Pancreas (tissue), 10 donors: ENCODE measurements around the gene RUNDC1. TPM values are rescaled to one million over a fixed set of nuclear protein-coding genes. Genes with fewer than 3 reads are reported as not detected.

Source experiments
- ATAC-seq, 4 donors: fragments of 200-7000 bp; cut with Tn5 transposase; one replicate each; pipeline versions ENCODE4 v1.8.0 to v1.9.1; 2020; ENCODE audit warnings: mild to moderate bottlenecking in 4 of 4, moderate library complexity in 4 of 4
- DNase-seq, 6 donors: peaks; one replicate each; pipeline ENCODE4 v3.0.0-alpha.2; 2020
- FAIRE-seq: peaks from 2 replicates; lab custom pipeline; 2012; peaks lifted over from hg19 to GRCh38; lab: Jason Lieb, UNC
- H3K27ac ChIP-seq, 4 donors: fragments of 200-600 bp; sonication (generic); 1 replicate in 3 of 4; 2 replicates in 1 of 4; pipeline versions ENCODE4 v1.5.0 to v1.8.0; 2020
- H3K27me3 ChIP-seq, 4 donors: fragments of 200-600 bp; one replicate each; pipeline ENCODE4 v1.8.0; 2021
- H3K36me3 ChIP-seq, 3 donors: fragments of 200-600 bp; sonication (generic) in 1 of 3; one replicate each; pipeline versions ENCODE4 v1.5.0 to v1.8.0; 2020 to 2021
- H3K4me1 ChIP-seq, 3 donors: fragments of 200-600 bp; one replicate each; pipeline ENCODE4 v1.8.0; 2021
- H3K4me3 ChIP-seq, 4 donors: fragments of 200-600 bp; sonication (generic) in 2 of 4; one replicate each; pipeline versions ENCODE4 v1.5.0 to v1.8.0; 2020 to 2021
- H3K9me3 ChIP-seq, 4 donors: fragments of 200-600 bp; one replicate each; pipeline ENCODE4 v1.8.0; 2021
- CTCF ChIP-seq, 4 donors: fragments of 200-600 bp; sonication (generic) in 3 of 4; IDR thresholded peaks; one replicate each; pipeline versions ENCODE4 v1.5.0 to v1.8.0; 2021; ENCODE audit warnings: antibody characterized with exemption in 4 of 4
- WGBS, 2 donors: extraction: QIAGEN DNeasy Blood & Tissue Kit; methylation state at CpG; one replicate each; pipeline ENCODE4 v1.1.7; 2013; 5-methylcytosine and 5-hydroxymethylcytosine counted together
- intact Hi-C, 3 donors: fragments of 100-400 bp; cut with DNase I; formaldehyde crosslinking; loops; one replicate each; pipeline versions ENCODE4 v1.11.1 to v1.14.2; 2022
- polyA plus RNA-seq, 2 donors: library from polyadenylated mRNA; stranded (reverse); fragments of 200-250 nt; gene quantifications; one replicate each; pipeline ENCODE4 v1.2.3, GENCODE V29; 2013
- total RNA-seq, 6 donors: library from RNA; stranded (reverse); fragmentation: NEBNext Ultra II Directional in 4 of 6; extraction: Animal tissue kit (Norgen Biotek cat#: 25700) in 4 of 6; gene quantifications; one replicate each; pipeline versions ENCODE4 v1.2.1 to v1.2.4, GENCODE V29; 2021 to 2023
- donor health status: healthy with polysubstance abuse.
- donor health status: DM: no; HTN: no; CAD: no; lungs with moderate emphysema.
- donor health status: DM: no; HTN: no; CAD: no.
- donor health status: control.
- donor health status: control.
- donor health status: Bipolar disorder and iron deficiency.
- donor health status: DM: yes; HTN: yes; CAD: no.
- donor health status: DM: no; HTN: no; CAD: no.
- donor health status: DM: no; HTN: no; CAD: no.
- donor health status: DM: yes; HTN: yes; CAD: no.

Gene RUNDC1
- total and polyA plus RNA-seq, 8 donors, result 6.3 to 12.1 (median 8.7) TPM

GRCh38 chr17:43006639-43007551 lies 26.5 kb downstream of the RUNDC1 start, which contains the start of gene IFI35:
TSS of gene IFI35 (plus strand) at chr17:43006784. CDS start at chr17:43006948, 164 bp downstream.
- intact Hi-C loops, result loop anchor here in 1 of 3 donors (10.0 kb wide), 1 partner anchor 208 kb away; the partner anchor contains the start of gene TMEM106A
- Histone ChIP-seq H3K36me3 (peaks cover 0 to 15% (median 14%) of the 10 kb centered on the region in 3 donors), H3K4me1 (peaks cover 0 to 9% (median 0%) of the 10 kb centered on the region in 3 donors), H3K27me3 (no peaks in the 10 kb centered on the region), H3K4me3 (peak within 1 kb of the TSS; percentile 47 to 71 (median 58)), H3K27ac (peak within 1 kb of the TSS; percentile 83 to 96 (median 92)), H3K9me3 (no peaks in the 10 kb centered on the region)
- FAIRE-seq, result no peak
- peak; percentile 79 to 92 (median 84) for DNase-seq
- peak in 2 of 4 donors; percentile 11 to 13 for TF ChIP-seq CTCF (IDR thresholded peaks at IDR 0.05)
- WGBS, 2 donors, result 21% methylated on average over 18 of the region's 18 CpGs
- ATAC-seq, result peak; percentile 88 to 97 (median 94)

- DNase-seq (peak in 2 of 6 donors; percentile 34 to 41), FAIRE-seq (no peak)
These were observed 30.4 kb downstream of the RUNDC1 start for GRCh38 chr17:43010667-43011308.

DNA sequence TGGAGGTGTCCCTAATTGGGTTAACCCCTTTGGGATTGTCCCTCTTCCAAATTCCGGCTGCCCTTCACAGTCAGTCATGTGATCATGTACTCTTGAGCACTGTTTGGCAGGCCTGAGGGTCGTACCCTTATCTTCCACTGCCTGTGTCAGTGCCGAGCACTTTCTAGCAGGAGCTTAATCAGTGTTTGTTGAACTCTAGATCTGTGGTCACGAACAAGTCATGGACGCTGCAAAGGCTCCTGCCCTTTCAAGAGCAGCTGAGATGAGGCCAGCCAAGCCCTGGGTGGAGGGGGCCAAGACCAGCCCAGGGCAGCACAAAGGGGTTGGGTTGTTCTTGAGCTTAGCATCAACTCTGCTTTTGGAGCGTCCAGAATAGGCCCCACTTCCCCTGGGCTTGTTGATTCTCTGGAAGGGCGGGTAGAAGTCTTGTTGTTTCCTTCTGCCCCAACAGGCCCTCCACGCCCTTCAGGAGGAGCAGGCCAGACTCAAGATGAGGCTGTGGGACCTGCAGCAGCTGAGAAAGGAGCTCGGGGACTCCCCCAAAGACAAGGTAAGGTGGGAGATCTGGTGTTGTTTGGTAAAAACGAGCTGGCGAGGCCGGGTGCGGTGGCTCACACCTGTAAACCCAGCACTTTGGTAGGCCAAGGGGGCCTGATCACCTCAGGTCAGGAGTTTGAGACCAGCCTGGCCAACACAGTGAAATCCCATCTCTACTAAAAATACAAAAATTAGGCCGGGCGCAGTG lies 31.5 kb downstream of the RUNDC1 start:
- ATAC-seq, result no peak
- TF ChIP-seq CTCF (IDR thresholded peaks at IDR 0.05), result no peak
- WGBS, 2 donors, result 67 to 71% methylated on average over 15 of the region's 15 CpGs
- H3K27ac ChIP-seq, result peak overlapping the region in 1 of 4 donors; percentile 63
- no peak overlapping the region for H3K4me3 ChIP-seq
- H3K27me3 ChIP-seq, result no peaks in the 10 kb centered on the region
- no peak for DNase-seq
- H3K9me3 ChIP-seq, result no peaks in the 10 kb centered on the region
- H3K4me1 ChIP-seq, result peaks cover 0 to 6% (median 0%) of the 10 kb centered on the region in 3 donors
- no peak for FAIRE-seq
- intact Hi-C loops, result no loop called here
- no peaks in the 10 kb centered on the region for H3K36me3 ChIP-seq

More at GRCh38 chr17:43010667-43011308, 30.4 kb downstream of the RUNDC1 start:
- ATAC-seq, result peak in 3 of 4 donors; percentile 17 to 26 (median 25)
- Histone ChIP-seq H3K27ac (peak overlapping the region in 2 of 4 donors; percentile 42 to 63), H3K27me3 (no peaks in the 10 kb centered on the region), H3K36me3 (no peaks in the 10 kb centered on the region), H3K4me3 (no peak overlapping the region), H3K9me3 (no peaks in the 10 kb centered on the region), H3K4me1 (peaks cover 0 to 9% (median 0%) of the 10 kb centered on the region in 3 donors)
- intact Hi-C loops, result no loop called here
- WGBS, 2 donors, result 71 to 74% methylated on average over 5 of the region's 5 CpGs
- no peak for TF ChIP-seq CTCF (IDR thresholded peaks at IDR 0.05)

- Histone ChIP-seq H3K36me3 (no peaks in the 10 kb centered on the region), H3K4me1 (no peaks in the 10 kb centered on the region), H3K27me3 (no peaks in the 10 kb centered on the region), H3K9me3 (no peaks in the 10 kb centered on the region), H3K4me3 (no peak overlapping the region), H3K27ac (no peak overlapping the region)
- ATAC-seq, result no peak
- no peak for FAIRE-seq
- DNase-seq, result no peak
- intact Hi-C loops, result no loop called here
- WGBS, 2 donors, result 83 to 85% methylated on average over 8 of the region's 8 CpGs
- no peak for TF ChIP-seq CTCF (IDR thresholded peaks at IDR 0.05)
These were observed 32.9 kb downstream of the RUNDC1 start for GRCh38 chr17:43013296-43013695.
